HepG2 (cell line): Measurements from ENCODE around the gene RCN1. TPM values are rescaled to one million over a fixed set of nuclear protein-coding genes. Genes with fewer than 3 reads are reported as not detected.

Experiments
- ATAC-seq: fragments of 200-7000 bp; cut with Tn5 transposase; 3 replicates; pipeline ENCODE4 v1.9.1; 2020; ENCODE audit warnings: mild to moderate bottlenecking, moderate library complexity
- BruUV-seq: library from RNA; stranded (reverse); fragments of 400-500 nt; replicated peaks from 2 replicates; lab custom pipeline; 2021; lab: Mats Ljungman, UMichigan
- CTCF ChIA-PET: fragments of 300-600 bp; formaldehyde crosslinking; extraction: SDS; loops from one replicate; lab custom pipeline; 2021; ENCODE audit warnings: low total read pairs, inconsistent platforms, low intra/inter-chr PET ratio; lab: Yijun Ruan, JAX
- POLR2A ChIA-PET: fragments of 350-600 bp; sonication (Branson Sonifier 250); formaldehyde crosslinking; loops from one replicate; lab custom pipeline; 2020; ENCODE audit warnings: antibody characterized with exemption, inconsistent platforms; lab: Yijun Ruan, JAX
- DNase-seq: peaks from one replicate; pipeline ENCODE4 v3.0.0-alpha.2; 2015; ENCODE audit warnings: low spot score
- FAIRE-seq: peaks from 3 replicates; lab custom pipeline; 2011; peaks lifted over from hg19 to GRCh38; lab: Jason Lieb, UNC
- H2AFZ ChIP-seq: one replicate; pipeline ENCODE4 v1.6.1; 2011; ENCODE audit warnings: low read length, inconsistent platforms
- H3K27ac ChIP-seq: fragments of 300-600 bp; 3 replicates; pipeline ENCODE4 v1.8.0; 2011; ENCODE audit warnings: mixed run types, mild to moderate bottlenecking, mixed read lengths, low read length, inconsistent platforms; ENCODE audit not compliant: insufficient read depth; ENCODE audit errors: extremely low read length
- H3K27me3 ChIP-seq, 2 experiments: fragments of 200-600 bp in 1 of 2; 2 replicates in 1 of 2; 3 replicates in 1 of 2; pipeline versions ENCODE4 v1.6.0 to v1.8.0; 2011; ENCODE audit warnings: low read length in 2 of 2, mild to moderate bottlenecking in 2 of 2, moderate library complexity in 2 of 2, inconsistent platforms in 1 of 2; ENCODE audit not compliant: insufficient read depth in 2 of 2, control insufficient read depth in 1 of 2
- H3K36me3 ChIP-seq, 2 experiments: fragments of 200-600 bp in 1 of 2; replicated peaks in 1 of 2; 2 replicates in 1 of 2; 3 replicates in 1 of 2; pipeline versions ENCODE4 v1.5.1 to v1.8.0; 2011; ENCODE audit warnings: low read length in 2 of 2, inconsistent platforms in 1 of 2; ENCODE audit not compliant: insufficient read depth in 2 of 2, control insufficient read depth in 1 of 2
- H3K4me1 ChIP-seq: 2 replicates; pipeline ENCODE4 v1.5.1; 2012; ENCODE audit warnings: low read length, inconsistent platforms; ENCODE audit not compliant: insufficient read depth
- H3K4me2 ChIP-seq: 2 replicates; pipeline ENCODE4 v1.6.0; 2011; ENCODE audit warnings: low read depth, low read length, inconsistent platforms
- H3K4me3 ChIP-seq, 3 experiments: fragments of 200-600 bp in 1 of 3; sonication (generic), shearing (Covaris generic) in 1 of 3; replicated peaks in 1 of 3; 2 replicates each; pipeline ENCODE4 v1.5.1; 2011 to 2016; ENCODE audit warnings: low read length in 3 of 3, inconsistent platforms in 2 of 3, low read depth in 2 of 3, mild to moderate bottlenecking in 2 of 3, control low read depth in 1 of 3, mixed read lengths in 1 of 3; ENCODE audit not compliant: insufficient read depth in 1 of 3
- H3K79me2 ChIP-seq: one replicate; pipeline ENCODE4 v1.6.1; 2011; ENCODE audit warnings: low read length, inconsistent platforms; ENCODE audit not compliant: insufficient read depth
- H3K9ac ChIP-seq: 2 replicates; pipeline ENCODE4 v1.6.0; 2011; ENCODE audit warnings: mild to moderate bottlenecking, low read depth, low read length, inconsistent platforms; ENCODE audit not compliant: insufficient read depth
- H3K9me3 ChIP-seq: 2 replicates; pipeline ENCODE4 v1.5.1; 2012; ENCODE audit warnings: mild to moderate bottlenecking, low read length
- H4K20me1 ChIP-seq: 2 replicates; pipeline ENCODE4 v1.6.0; 2011; ENCODE audit warnings: inconsistent platforms, mild to moderate bottlenecking, low read length, moderate library complexity; ENCODE audit not compliant: insufficient read depth
- CREB1 ChIP-seq, 2 experiments: fragments of 450-650 bp in 1 of 2; IDR thresholded peaks; 2 replicates each; pipeline ENCODE4 v1.6.1; 2016 to 2017; ENCODE audit warnings: control low read depth in 1 of 2, mild to moderate bottlenecking in 1 of 2, missing compliant biosample characterization in 1 of 2, missing genetic modification characterization in 1 of 2
- CREM ChIP-seq, 2 experiments: sonication (generic) in 1 of 2; formaldehyde crosslinking in 1 of 2; IDR thresholded peaks; 2 replicates each; pipeline versions ENCODE4 v1.4.0 to v1.6.1; 2016 to 2020; ENCODE audit warnings: antibody characterized with exemption in 1 of 2, mild to moderate bottlenecking in 1 of 2, missing genetic modification reagents in 1 of 2
- KLF15 ChIP-seq: sonication (generic); formaldehyde crosslinking; IDR thresholded peaks from 2 replicates; pipeline ENCODE4 v1.8.1; 2023; ENCODE audit warnings: borderline replicate concordance, mild to moderate bottlenecking, inconsistent platforms, missing genetic modification reagents, mixed read lengths
- MLX ChIP-seq: IDR thresholded peaks from 2 replicates; pipeline ENCODE4 v1.6.1; 2016
- MXD3 ChIP-seq: IDR thresholded peaks from 2 replicates; pipeline ENCODE4 v1.6.1; 2016; ENCODE audit warnings: mild to moderate bottlenecking, missing biosample characterization, missing genetic modification reagents
- MXI1 ChIP-seq: IDR thresholded peaks from 3 replicates; pipeline ENCODE4 v1.6.1; 2012; ENCODE audit warnings: low read depth, low read length, inconsistent platforms, borderline replicate concordance
- POLR2AphosphoS2 ChIP-seq: IDR thresholded peaks from 2 replicates; pipeline ENCODE4 v1.6.1; 2011; ENCODE audit warnings: low read depth, low read length, improper control_type of control experiment
- TMF1 ChIP-seq: sonication (generic); formaldehyde crosslinking; IDR thresholded peaks from 2 replicates; pipeline ENCODE4 v1.8.1; 2022; ENCODE audit warnings: low read depth, missing genetic modification reagents
- ZBTB7A ChIP-seq: sonication (generic); formaldehyde crosslinking; IDR thresholded peaks from 2 replicates; pipeline ENCODE4 v1.8.0; 2022; ENCODE audit warnings: mild to moderate bottlenecking, missing genetic modification reagents
- WGBS: methylation state at CpG from one replicate; pipeline ENCODE4 v1.1.6; 2017; ENCODE audit warnings: low lambda C conversion rate; 5-methylcytosine and 5-hydroxymethylcytosine counted together
- in situ Hi-C: cut with HindIII; loops from 2 replicates; pipeline ENCODE4 v1.10.0; 2017; ENCODE audit warnings: low pct_unique_long_range_greater_than_20kb; ENCODE audit not compliant: extremely low pct_ligation_motif_present
- intact Hi-C: fragments of 100-400 bp; cut with micrococcal nuclease; formaldehyde crosslinking; loops from one replicate; pipeline ENCODE4 v1.10.0; 2022; ENCODE audit not compliant: unreplicated experiment
- polyA plus RNA-seq, 8 experiments: library from polyadenylated mRNA; depleted of rRNA in 3 of 8; stranded (reverse) in 7 of 8; unstranded in 1 of 8; fragments of >200 nt; fragmentation: Illumina TruSeq in 4 of 8; extraction: Trizol in 4 of 8; gene quantifications; 2 replicates each; pipeline versions ENCODE4 v1.2.1 to v1.2.3, GENCODE V29; 2011 to 2016; ENCODE audit warnings: low read depth in 4 of 8, missing spikeins in 1 of 8, mixed read lengths in 1 of 8; ENCODE audit not compliant: insufficient read depth in 1 of 8
- total RNA-seq, 5 experiments: library from RNA; depleted of rRNA; stranded (reverse); fragments of >200 nt; fragmentation: Illumina TruSeq; extraction: Trizol; gene quantifications; 2 replicates each; pipeline ENCODE4 v1.2.3, GENCODE V29; 2016; ENCODE audit warnings: low read depth in 1 of 5
- TF ChIP-seq, protein P1 (sequence below): sonication (generic); formaldehyde crosslinking; IDR thresholded peaks from 2 replicates; pipeline ENCODE4 v1.4.0; 2020; ENCODE audit warnings: mild to moderate bottlenecking, missing genetic modification reagents, borderline replicate concordance
- TF ChIP-seq, protein P2 (sequence below): sonication (generic); formaldehyde crosslinking; IDR thresholded peaks from 2 replicates; pipeline ENCODE4 v1.8.0; 2022; ENCODE audit warnings: mild to moderate bottlenecking, missing genetic modification reagents, moderate library complexity
- TF ChIP-seq, protein P3 (sequence below): IDR thresholded peaks from 2 replicates; pipeline ENCODE4 v1.6.1; 2012; ENCODE audit warnings: low read length, improper control_type of control experiment

The RCN1 gene
- total and polyA plus RNA-seq, 2 of the 13 experiments (the other 11 are each of a cell fraction or from before 2014, with no cell fraction given) = 22.0 to 28.5 TPM

- in situ Hi-C loops = no loop called here
- no peaks in the 10 kb centered on the region for H3K9me3 ChIP-seq
- WGBS = 15% methylated on average over 8 of the region's 8 CpGs
- H3K79me2 ChIP-seq = no peaks in the 10 kb centered on the region
- no peak overlapping the region for H3K4me3 ChIP-seq
- no peak for FAIRE-seq
- H2AFZ ChIP-seq = no peak overlapping the region
- H3K27ac ChIP-seq = no peak overlapping the region
- H3K27me3 ChIP-seq = peaks cover 0 to 47% of the 10 kb centered on the region in 2 experiments; a peak in 3 of 5 replicates
- intact Hi-C loops = no loop called here
- no peaks in the 10 kb centered on the region for H3K36me3 ChIP-seq
- no peak for DNase-seq
- CTCF ChIA-PET = no interaction called here
- no peak for ATAC-seq
- no peaks in the 10 kb centered on the region for H3K4me1 ChIP-seq
- H3K9ac ChIP-seq = no peak overlapping the region
- H4K20me1 ChIP-seq = no peaks in the 10 kb centered on the region
- no TSS peak for BruUV-seq
- no peak overlapping the region for H3K4me2 ChIP-seq
- POLR2A ChIA-PET = no interaction called here
- TF ChIP-seq POLR2AphosphoS2 (no peak), MXI1 (no peak), CREB1 (IDR thresholded peaks at IDR 0.05) (no peak), CREB1 (CRISPR knock-in tag; IDR thresholded peaks at IDR 0.05) (no peak), TMF1 (CRISPR knock-in tag) (no peak), KLF15 (no peak), ZBTB7A (no peak), MXD3 (CRISPR knock-in tag) (no peak), MLX (no peak), CREM (IDR thresholded peaks at IDR 0.05) (no peak), CREM (CRISPR knock-in tag; IDR thresholded peaks at IDR 0.05) (no peak)
- TF ChIP-seq, protein P1, sequence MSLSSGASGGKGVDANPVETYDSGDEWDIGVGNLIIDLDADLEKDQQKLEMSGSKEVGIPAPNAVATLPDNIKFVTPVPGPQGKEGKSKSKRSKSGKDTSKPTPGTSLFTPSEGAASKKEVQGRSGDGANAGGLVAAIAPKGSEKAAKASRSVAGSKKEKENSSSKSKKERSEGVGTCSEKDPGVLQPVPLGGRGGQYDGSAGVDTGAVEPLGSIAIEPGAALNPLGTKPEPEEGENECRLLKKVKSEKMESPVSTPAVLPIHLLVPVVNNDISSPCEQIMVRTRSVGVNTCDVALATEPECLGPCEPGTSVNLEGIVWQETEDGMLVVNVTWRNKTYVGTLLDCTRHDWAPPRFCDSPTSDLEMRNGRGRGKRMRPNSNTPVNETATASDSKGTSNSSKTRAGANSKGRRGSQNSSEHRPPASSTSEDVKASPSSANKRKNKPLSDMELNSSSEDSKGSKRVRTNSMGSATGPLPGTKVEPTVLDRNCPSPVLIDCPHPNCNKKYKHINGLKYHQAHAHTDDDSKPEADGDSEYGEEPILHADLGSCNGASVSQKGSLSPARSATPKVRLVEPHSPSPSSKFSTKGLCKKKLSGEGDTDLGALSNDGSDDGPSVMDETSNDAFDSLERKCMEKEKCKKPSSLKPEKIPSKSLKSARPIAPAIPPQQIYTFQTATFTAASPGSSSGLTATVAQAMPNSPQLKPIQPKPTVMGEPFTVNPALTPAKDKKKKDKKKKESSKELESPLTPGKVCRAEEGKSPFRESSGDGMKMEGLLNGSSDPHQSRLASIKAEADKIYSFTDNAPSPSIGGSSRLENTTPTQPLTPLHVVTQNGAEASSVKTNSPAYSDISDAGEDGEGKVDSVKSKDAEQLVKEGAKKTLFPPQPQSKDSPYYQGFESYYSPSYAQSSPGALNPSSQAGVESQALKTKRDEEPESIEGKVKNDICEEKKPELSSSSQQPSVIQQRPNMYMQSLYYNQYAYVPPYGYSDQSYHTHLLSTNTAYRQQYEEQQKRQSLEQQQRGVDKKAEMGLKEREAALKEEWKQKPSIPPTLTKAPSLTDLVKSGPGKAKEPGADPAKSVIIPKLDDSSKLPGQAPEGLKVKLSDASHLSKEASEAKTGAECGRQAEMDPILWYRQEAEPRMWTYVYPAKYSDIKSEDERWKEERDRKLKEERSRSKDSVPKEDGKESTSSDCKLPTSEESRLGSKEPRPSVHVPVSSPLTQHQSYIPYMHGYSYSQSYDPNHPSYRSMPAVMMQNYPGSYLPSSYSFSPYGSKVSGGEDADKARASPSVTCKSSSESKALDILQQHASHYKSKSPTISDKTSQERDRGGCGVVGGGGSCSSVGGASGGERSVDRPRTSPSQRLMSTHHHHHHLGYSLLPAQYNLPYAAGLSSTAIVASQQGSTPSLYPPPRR = no peak
- TF ChIP-seq, protein P2, sequence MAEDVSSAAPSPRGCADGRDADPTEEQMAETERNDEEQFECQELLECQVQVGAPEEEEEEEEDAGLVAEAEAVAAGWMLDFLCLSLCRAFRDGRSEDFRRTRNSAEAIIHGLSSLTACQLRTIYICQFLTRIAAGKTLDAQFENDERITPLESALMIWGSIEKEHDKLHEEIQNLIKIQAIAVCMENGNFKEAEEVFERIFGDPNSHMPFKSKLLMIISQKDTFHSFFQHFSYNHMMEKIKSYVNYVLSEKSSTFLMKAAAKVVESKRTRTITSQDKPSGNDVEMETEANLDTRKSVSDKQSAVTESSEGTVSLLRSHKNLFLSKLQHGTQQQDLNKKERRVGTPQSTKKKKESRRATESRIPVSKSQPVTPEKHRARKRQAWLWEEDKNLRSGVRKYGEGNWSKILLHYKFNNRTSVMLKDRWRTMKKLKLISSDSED (CRISPR knock-in tag) = no peak
- TF ChIP-seq, protein P3, sequence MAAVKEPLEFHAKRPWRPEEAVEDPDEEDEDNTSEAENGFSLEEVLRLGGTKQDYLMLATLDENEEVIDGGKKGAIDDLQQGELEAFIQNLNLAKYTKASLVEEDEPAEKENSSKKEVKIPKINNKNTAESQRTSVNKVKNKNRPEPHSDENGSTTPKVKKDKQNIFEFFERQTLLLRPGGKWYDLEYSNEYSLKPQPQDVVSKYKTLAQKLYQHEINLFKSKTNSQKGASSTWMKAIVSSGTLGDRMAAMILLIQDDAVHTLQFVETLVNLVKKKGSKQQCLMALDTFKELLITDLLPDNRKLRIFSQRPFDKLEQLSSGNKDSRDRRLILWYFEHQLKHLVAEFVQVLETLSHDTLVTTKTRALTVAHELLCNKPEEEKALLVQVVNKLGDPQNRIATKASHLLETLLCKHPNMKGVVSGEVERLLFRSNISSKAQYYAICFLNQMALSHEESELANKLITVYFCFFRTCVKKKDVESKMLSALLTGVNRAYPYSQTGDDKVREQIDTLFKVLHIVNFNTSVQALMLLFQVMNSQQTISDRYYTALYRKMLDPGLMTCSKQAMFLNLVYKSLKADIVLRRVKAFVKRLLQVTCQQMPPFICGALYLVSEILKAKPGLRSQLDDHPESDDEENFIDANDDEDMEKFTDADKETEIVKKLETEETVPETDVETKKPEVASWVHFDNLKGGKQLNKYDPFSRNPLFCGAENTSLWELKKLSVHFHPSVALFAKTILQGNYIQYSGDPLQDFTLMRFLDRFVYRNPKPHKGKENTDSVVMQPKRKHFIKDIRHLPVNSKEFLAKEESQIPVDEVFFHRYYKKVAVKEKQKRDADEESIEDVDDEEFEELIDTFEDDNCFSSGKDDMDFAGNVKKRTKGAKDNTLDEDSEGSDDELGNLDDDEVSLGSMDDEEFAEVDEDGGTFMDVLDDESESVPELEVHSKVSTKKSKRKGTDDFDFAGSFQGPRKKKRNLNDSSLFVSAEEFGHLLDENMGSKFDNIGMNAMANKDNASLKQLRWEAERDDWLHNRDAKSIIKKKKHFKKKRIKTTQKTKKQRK = no peak
Measured at GRCh38 chr11:32065865-32066629, 24.8 kb upstream of the RCN1 start.
